GOT3 (cell line): Measurements from ENCODE around the gene FHL3.
"Not testable (repeated sequence)": the region's sequence is repeated elsewhere in the genome, so short reads cannot be mapped to it uniquely, and the experiment has no call there.

Experiments used
- DNase-seq: peaks from one replicate; lab custom pipeline; 2025; ENCODE audit warnings: mixed read lengths; lab: John Stamatoyannopoulos, UW

The FHL3 gene

DNA sequence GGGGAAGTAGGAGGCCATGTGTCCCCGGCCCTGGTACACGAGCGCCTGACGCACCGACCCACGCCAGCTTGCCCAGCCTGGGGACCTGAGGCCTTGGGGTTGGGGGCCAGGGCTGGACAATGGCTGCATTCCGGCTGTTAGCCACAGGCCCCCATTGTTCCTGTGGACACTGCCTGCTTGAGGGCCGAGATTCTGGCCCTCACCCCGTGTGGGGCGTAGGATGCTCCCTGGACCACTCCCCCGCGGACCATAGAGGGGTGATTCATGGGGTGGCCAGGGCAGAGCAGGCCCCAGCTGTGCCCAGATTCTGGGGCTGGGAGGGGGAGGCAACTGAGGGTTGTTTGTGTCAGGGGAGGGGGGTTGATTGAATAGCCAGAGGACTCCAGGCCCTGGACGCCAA, 29.6 kb upstream of the FHL3 start:
- no peak for DNase-seq

DNA sequence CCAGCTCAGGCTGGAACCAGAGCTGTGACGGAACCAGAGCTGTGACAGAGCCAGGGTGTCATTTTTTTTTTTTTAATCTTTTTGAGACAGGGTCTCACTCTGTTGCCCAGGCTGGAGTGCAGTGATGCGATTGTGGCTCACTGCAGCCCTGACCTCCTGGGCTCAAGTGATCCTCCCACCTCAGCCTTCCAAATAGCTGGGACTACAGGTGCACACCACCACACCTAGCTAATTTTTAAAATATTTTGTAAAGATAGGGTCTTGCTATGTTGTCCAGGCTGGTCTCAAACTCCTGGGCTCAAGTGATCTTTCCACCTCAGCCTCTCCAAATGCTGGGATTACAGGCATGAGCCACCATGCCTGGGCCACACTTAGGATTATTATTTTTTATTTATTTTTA, 27.7 kb upstream of the FHL3 start:
- not testable (repeated sequence) for DNase-seq

DNA sequence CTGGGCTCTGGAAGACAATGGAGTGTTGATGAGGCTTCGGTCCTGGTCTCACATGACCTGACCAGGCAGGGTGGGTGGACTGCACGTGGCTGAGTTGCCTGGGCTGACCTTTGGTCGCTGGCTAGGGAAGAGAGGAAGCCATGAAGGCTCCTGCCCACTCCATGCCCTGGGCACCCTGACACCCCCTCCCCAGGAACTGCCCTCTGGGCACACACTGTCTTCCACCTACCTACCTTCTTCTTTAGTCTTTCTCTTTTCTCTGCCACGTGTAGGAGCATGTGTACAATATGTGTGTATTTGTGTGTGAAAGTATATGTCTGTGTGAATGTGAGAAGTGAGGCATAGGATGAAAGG, 26.2 kb upstream of the FHL3 start:
- no peak for DNase-seq

DNA sequence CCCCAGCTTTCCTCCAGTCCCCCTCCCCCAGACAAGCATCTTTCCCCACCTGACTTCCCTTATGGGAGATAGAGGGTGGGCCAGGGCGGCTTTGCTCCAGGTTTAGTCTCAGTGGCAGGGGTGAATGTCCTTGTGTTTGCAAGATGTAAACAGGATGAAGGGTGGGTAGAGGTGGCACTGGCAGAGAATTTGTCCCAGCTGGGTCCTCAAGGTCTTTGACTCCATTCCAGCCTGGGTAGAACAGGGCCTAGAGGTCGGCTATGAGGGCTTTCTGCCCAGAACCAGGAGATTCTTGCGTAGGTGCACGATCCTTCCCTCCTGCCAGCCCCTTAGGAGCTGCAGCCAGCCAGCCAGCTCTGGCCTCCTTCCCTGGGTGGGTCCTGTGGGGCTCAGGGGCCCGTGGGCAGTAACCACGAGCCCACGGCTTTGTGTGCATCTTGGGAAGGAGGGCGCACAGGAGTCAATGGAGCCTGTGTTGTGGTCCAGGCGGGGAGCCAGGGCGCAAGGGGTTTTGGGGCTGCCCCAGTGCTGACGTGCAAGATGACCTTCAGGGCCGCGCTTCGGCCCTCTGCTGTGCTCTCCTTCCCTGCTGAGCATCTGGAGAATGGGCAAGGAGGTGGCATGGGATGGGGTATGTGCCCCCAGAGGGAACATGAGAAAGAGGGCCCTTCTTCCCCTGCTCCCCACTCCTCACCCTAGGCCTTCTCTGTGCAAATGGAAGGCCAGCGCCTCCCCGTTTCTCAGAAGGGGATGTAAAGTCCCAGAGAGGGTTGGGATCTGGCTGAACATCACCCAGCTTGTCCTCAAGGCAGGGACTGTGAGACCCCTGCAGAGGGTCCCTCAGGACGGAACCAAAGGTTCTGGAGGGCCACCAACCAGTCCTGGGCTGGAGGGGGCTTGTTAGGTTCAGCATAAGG, 25.5 kb upstream of the FHL3 start:
- DNase-seq = no peak

DNA sequence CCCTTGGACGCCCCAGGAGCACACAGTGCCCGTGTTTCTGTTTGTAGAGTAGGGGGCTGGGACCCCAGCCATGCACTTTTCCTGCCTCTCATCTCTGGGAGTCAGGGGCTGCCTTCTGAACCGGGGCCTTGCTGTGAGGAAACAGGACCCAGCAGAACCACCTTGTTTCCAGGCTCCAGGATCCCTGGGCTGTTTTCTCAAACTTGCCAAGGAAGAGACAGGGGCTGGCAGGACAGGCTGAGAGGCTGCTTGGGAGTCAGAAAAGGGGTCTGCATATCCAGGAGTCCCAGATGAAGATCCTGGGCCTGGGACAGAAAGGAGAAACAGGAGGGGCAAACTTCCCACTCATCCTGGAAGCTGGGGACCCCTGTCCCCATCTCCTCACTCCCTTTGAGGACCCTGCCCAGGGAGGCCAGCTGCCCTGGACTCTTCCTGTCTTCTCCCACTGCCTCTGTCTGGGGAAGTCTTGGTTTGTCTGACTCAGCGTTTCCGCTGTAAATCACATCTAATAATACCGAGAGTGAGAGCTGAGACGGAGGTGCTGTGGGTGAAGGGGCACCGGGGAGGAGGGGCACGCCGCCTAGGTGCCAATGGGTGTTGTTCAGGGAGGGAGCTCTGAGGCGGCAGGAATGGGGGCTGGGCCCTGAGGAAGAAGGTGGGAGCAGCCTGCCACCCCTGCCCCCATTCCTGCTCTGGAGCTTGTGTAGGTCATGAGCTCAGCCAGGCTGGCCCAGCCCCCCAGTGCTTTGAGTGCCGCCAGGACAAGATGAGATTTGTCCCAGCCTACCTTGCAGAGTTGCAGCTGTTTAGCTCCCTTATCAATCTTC, 24.6 kb upstream of the FHL3 start:
- no peak for DNase-seq

DNA sequence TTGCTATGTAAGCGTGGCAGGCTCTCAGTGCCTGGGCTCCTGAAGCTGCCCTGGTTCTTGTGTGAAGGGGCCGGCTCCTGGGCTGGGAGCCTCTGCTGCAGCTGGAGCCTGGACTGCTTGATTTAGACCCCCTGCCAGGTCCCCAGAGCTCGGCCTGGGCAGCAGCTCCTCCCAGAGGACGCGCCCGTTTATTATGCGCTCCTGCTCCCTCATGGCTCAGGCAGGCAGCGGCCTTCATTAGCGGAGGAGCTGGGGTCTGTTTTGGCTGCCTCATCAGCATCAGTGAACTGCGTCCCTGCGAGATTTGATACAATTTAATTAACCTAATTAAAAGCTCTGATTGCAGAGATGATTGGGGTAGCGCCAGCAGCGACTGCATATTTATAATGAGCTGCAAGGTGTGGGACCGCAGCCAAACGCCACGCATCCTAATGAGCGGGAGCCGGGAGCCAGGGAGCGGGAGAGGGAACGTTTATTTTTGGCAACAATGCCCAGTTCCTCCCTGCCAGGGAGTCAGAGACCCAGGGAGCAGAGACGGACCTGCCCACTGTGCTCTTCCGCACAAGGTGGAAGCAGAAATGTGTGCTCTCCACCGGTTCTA, 23.9 kb upstream of the FHL3 start:
- no peak for DNase-seq

DNA sequence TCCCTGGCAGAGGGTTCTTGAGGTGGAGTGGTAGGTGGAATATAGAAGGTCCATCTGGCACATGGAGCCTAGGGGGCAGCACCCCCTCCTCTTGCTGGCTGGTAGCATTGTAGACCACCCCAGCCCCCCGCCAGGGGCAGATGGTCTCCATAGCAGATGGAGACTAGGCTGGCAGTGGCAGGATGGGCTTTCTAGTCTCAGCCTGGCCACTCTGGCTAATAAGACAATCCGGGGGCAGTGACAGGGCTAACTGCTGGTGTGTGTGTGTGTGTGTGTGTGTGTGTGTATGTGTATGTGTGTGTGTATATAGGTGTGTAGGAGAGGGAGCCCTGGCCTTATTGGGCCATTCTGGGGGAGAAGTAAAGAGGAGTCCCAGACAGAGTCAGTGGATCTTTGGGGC, 23.4 kb upstream of the FHL3 start:
- no peak for DNase-seq

DNA sequence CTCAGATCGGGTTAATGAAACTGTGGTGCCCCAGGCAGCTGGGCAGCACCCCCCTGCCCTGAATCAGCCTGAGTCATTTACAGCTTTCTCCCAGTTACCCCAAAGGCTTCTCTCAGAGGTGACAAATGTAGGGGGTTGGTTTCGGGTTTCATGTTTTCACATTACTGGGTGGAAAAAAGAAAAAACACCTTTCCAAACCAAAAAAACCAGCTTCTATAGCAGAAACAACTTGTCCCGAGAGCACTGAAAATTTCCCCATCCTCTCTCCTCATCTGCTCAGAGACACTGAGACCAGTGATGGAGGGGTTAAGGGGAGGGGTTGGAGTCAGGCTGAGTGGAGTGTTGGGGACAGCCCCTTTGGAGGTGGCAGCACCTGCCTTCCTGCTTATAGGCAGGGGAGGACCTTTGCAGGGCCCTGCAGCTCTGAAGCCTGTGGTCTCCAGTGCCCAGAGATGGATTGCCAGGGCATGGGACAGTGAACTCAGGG, 22.8 kb upstream of the FHL3 start:
- DNase-seq = no peak

DNA sequence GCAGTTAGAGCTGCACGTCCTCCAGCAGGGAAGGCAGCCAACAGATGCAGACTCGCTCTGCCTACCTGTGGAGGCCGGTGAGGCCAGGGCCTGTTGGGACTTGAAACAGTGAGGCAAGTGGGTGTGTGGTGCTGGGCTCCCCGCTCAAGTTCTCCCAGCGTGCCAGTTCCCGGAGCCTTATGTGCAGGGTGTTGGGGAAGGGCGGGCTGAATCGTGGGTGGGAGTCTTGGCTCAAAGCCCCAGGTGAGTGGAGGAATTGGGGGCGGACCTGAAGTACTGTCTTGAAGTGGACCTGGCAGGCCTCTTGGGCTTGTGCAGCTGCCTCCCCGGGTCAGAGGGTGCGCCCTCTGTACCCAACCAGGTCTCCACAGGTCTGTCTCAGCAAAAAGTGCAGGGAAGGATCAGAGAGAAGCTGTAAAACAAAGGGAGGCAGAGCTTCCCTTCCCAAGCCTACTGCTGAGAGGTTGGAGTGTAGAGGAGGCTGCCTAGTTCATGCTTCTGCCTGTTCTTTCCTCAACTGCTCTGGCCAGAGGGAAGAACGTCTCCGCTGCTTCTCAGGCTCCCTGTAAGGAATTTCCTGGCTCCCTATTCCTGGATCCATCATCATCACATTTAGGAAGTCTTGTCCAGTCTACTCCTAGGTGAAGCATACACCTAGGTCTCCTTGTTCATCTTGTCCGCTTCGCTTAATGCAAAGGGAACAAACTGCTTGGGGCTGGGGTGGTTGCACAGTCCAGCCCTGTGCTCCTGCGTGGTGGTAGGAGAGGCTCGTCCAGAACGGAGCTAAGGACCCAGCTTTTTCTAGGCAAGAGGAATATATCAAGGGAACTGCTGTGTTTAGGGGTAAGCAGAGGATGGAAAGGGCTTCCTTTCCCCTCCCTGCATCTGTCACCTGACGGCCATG, 22.1 kb upstream of the FHL3 start:
- no peak for DNase-seq

DNA sequence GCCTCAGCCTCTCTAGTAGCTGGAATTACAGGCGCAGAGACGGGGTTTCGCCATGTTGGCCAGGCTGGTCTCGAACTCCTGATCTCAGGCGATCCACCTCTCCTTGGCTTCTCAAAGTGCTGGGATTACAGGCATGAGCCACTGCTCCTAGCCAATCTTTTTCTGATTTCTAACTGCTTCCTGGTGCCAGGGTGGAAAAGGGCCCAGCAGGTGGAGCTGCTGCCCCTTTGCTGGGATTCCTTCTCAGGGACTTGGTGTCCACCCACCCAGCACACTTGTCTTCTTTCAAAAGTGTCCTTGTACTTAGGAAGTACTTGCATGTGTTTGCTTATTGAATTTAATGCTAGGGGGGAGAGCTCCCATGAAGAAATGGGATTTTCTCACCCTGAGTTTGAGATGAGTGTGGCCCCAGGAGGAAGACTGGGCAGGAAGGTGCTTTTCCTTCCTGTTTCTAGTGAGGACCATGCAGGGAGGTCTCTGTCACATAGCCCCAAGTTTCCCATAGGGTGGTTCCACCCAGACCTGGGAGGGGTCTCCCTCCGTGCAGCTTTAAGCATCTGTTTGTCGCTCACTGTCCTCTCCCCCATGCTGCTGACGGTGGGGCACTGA, 21.4 kb upstream of the FHL3 start:
- peak; percentile 58 for DNase-seq

DNA sequence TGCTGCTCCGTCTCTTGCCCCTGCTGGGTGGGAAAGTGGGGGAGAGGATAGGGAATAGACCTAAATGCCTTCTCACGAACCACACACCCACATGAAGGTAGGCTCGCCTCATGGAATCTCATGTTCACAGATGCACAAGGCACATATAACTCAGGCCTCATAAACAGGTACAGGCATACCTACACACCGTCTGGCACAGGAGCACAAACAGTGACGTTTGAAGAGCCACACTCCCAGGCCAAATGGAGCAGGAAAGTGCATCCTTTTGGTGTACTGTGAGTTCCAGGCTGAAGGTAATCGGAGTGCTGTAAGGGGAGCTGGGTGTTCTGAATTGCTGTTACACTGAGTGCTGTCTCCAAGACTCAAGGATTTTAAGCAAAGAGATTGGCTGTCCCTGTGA, 20.4 kb upstream of the FHL3 start:
- no peak for DNase-seq

DNA sequence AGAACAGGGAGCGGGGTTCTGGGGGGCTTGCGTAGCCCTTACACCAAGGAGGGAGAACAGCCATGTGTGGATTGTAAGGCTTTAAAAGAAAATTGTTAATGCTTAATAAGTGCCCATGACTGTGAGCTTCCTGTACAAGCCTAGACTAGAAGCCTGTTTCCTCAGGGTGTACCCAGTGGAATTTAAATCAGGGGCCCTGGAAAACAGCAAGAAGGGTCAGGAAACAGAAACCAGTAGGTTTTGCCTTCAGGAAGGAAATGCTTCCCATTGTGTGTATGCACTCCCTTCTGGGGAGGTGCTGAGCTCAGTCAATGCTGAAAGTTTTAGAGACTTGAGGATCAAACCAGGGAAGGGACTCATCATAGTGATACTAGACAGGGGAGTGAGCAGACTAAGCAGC, 19.9 kb upstream of the FHL3 start:
- DNase-seq = no peak

DNA sequence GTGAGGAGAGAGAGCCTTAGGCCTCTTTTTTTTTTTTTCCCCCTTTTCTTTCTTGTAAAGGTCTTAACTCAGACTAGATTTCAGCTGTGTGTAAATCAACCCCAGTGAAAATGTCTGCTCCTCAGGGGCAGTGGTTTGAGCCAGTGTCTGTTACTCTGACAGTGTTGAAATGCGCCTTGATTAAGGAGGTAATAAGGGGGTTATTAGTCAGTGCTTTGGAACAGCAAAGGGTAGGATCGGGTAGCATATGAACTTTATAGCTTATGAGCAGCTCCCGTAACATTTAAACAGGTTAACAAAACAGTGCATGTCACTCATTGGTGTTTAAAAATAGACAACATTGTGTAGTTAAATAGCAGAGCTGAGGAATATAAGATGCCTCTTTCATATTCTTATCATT, 17.5 kb upstream of the FHL3 start:
- DNase-seq = no peak

DNA sequence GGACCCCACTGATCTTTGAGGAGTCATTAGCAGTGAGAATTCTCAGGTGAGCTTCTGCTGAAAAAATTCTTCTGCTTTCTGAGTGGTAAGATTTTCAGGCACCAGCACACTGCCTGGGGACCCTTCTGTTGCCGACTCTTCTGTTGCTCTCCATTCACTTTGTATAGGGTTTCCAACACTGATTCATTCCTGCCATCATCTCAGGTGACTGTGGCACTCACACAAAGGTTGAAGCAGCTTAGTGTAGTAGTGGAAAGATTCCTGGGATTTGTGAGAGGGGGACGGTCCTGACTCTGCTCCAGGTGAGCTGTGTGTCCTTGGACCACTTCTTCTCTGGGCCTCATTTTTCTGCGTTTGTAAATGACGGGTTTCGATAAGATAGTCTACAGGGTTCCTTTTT, 16.7 kb upstream of the FHL3 start:
- DNase-seq = no peak

DNA sequence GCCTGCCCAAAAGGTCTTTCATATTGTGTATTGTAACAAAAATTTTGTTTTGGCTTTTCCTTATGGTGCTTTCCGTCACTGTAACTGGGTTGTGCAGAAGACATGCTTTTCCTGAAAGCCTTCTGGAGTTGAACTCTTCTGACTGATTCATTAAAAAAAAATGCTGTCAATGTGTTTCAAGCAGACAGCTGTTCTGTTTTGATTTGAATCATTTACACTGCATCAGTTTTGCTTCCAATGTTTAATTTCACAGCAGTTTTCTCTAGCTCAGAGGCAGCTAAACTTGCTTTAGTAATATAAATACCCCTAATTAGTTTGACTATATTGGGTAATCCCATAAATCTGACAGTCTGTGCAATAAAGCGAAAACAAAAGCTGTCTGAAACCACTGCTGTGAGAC, 15.1 kb upstream of the FHL3 start:
- no peak for DNase-seq

DNA sequence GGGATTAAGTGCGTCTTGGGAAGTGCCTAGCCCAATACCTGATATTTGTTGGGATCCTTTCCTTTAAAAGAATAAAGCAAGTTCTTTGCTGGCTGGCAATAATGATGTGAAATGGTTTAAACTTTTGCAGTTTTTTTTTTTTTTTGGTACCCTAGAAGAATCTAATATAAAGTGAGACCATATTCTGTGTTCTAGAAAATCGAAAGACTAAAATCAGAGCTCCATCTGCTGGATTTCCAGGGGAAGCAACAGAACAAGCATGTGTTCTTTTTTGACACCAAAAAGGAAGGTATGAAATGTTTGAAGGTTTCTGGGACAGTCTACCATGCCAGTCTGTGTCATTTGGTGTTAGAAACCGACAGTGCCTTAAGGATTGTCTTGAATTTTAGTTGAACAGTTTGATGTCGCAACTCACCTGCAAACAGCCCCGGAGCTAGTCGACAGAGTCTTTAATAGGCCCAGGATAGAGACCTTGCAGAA, 13.6 kb upstream of the FHL3 start:
- DNase-seq = no peak

DNA sequence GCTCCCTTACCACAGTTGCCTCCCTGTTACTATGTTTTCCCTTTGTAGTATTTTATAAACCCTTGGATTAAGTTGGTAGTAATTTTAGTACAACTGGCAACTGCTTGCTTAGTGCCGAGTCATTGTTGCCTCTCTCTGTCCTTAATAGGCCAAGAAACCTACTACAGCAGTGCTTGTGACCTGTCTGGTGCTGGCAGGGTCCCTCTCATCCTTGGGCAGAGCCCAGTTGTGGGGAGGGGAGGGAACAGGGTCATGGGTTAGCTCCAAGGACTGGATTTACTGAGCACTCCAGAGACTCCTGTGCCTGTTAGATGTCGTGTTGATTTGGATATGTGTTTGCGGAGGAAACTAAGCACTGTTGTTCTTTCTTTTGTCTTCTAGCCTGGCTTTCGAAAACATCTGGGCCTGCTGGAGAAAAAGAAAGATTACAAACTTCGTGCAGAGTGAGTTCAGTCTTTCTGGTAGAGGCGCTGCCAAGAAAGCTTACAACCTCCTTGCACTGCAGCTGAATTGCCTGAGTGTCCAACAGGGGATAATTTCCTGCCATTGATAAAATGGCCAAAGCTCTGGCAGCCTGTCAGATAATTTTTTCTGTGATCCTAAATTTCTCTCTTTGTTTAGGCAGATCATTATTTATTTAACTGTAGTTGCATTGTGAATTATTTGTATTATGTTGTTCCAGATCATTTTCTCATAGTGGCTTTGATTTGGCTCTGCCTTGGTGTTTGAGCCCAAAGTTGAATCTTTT, 10.8 kb upstream of the FHL3 start:
- no peak for DNase-seq

DNA sequence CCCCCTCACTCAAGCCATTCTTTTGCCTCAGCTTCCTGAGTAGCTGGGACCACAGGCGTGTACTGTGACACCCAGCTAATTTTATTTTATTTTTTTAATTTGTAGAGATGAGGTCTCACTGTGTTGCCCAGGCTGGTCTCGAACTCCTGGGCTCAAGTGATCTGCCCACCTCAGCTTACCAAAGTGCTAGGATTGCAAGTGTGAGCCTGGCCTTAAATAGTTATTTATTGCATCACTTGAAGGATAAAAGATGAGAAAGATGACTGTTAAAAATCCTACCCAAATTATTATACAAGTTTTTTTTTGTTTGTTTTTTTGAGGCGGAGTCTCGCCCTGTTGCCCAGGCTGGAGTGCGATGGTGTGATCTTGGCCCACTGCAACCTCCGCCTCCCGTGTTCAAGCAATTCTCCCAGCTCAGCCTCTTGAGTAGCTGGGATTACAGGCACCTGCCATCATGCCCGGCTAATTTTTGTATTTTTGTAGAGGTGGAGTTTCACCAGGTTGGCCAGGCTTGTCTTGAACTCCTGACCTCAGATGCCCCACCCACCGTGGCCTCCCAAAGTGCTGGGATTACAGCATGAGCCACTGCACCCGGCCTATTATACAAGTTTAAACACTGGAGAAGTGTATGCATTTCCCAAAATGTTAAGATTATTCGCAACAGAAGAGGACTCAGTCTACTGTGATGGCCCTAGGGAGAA, 9.6 kb upstream of the FHL3 start:
- DNase-seq = no peak

DNA sequence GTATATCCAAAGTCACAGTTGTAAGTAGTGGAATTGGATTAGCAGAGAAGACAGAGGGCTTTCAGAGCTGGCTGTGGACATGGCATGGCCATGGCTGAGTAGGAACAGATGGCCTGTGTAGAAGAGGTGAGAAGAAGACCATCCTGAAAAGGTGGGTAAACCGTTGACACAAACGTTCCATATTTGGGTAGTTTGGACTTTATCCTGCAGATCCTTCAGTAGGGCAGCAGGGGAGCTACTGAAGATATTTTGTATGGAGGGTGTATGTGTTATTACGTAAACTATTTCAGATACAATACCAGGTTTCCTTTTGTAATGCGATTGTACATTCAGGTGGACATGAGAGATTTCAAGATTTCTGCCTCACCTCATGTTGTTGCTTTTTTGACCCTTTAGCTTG, 8.9 kb upstream of the FHL3 start:
- DNase-seq = no peak

DNA sequence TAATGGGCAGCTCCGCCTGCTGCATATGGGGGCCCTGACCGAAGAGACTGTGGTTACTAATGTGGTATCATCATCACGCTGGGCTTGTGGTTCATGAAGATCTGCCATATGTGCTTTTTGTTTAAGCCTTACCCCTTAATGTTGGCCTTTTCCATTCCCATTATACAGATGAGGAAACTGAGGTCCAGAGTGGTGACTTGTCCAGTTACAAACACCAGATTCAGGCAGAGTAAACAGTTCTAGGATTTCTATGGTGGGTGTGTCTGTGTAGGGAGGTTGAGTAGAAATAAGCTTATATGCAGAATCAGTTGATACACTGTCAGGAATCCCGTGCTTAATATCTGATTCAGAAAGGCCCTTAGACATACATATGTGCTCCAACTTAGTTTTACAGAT, 7.9 kb upstream of the FHL3 start:
- DNase-seq = no peak
